SU-DHL-6 (cell line): Measurements from ENCODE around the gene CYP1A1.
"Not testable (repeated sequence)": the region's sequence is repeated elsewhere in the genome, so short reads cannot be mapped to it uniquely, and the experiment has no call there.

ENCODE experiments used
- CTCF ChIP-seq: fragments of 200-600 bp; sonication (generic); IDR thresholded peaks from one replicate; pipeline ENCODE4 v1.5.1; 2017; ENCODE audit warnings: antibody characterized with exemption, mild to moderate bottlenecking, low read length, moderate library complexity; ENCODE audit not compliant: insufficient read depth, poor library complexity, severe bottlenecking
- EZH2phosphoT487 ChIP-seq: fragments of 200-600 bp; sonication (generic), shearing (Covaris generic); conservative IDR thresholded peaks from 2 replicates; pipeline ENCODE4 v1.6.1; 2018; ENCODE audit warnings: mild to moderate bottlenecking, antibody characterized with exemption, low read length, moderate library complexity, mixed read lengths

GRCh38 chr15:74738239-74738638 lies 12.9 kb upstream of the CYP1A1 start:
- not testable (repeated sequence) for TF ChIP-seq CTCF, EZH2phosphoT487
